Measurements from ENCODE around the gene NCOA5.

GRCh38 chr20:46112430-46113112, 22.8 kb upstream of the NCOA5 start:
- TF ChIP-seq CTCF (IDR thresholded peaks at IDR 0.05) (no peak), EZH2 (IDR thresholded peaks at IDR 0.05) (no peak), EZH2phosphoT487 (IDR thresholded peaks at IDR 0.05) (no peak)
